ENCODE results near the gene PTGES3L.

Gene PTGES3L

DNA sequence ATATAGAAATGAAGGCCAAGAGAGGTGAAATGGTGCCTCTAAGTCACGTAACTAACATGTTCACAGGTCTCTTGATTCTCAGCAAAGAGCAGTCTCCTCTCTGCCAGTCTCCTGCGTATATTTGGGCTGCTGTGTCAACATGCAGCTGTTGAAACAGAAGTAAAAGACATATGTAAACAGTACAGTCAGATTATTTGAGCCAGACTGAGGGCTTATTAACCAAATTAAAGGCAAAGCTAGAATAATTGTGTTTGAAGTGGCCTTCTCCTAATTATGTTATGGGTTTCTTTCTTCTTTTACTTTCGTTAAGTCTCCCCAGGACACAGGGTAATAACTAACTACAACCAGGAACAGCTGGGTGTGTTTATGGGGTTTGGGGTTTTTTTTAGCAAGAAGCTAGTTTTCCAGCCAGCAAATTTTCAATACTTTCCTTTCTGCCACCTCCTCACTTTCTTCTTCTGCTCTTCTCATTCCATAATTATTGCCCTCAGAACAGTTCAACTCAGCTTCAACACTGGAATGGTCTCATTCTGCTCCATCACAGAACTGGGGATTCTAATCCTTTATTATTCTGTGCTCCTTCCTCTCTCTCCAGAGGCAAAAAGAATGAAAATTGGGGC is 60.9 kb downstream of the PTGES3L start:
- DNase-seq = peak; percentile 28
